HG03196 (cell line): ENCODE data around the gene ADPRM.

Experiments
- ATAC-seq: cut with Tn5 transposase; IDR thresholded peaks from one replicate; pipeline ENCODE4 v1.9.1; 2021; ENCODE audit not compliant: unreplicated experiment

ADPRM gene

DNA sequence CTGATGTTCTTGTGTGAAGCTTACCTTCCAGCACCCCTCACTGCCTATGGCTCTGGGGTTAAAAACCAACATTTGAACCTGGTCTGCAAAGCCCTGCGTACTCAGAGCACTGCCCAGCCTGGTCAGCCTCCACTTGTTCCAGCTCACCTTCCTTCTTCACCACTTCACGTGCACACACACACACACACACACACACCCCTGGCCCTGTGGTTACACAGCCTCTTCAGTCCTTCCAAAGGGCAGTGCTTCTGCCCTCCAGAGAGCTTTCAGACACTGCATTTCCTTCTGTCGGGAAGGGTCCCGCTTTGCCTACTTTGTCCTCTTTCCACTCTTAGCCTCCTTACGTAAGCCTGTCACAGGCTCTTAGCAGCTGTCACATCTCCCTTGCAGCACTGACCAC lies 42.0 kb downstream of the ADPRM start:
- ATAC-seq: no peak

- ATAC-seq: no peak
These were observed 44.2 kb downstream of the ADPRM start for GRCh38 chr17:10741416-10742135.

GRCh38 chr17:10742431-10742830 lies 45.0 kb downstream of the ADPRM start:
- ATAC-seq: no peak

DNA sequence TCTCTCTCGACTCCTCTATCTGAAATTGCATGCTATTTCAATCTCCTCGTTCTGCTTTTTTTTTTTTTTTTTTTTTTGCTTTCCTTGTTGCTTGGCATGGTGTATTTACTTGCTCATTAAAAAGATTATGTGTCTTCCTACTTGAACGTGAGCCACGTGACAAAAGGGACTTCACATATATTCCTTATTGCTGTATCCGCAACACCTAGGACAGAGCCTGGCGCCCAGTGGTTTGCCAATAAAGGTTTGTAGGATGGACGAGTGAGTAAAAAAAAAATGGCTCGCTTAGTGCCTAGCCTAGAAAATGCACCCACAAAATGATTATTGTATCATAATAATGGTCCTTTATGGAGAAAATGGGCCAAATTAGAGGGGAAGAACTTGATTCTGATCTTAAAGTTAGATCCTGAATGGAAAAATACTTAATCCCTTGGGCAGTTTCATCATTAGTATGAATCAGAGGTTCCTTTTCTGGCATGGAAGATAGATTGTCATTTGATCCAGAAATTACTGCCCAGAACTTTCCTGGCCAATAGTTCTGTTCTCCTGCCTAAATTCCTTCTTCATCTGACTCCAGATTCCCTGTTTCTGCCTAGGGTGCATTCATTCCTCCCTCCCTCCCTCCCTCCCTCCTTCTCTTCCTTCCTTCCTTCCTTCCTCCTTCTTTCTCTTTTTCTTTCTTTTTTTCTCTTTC lies 46.1 kb downstream of the ADPRM start:
- ATAC-seq: no peak

DNA sequence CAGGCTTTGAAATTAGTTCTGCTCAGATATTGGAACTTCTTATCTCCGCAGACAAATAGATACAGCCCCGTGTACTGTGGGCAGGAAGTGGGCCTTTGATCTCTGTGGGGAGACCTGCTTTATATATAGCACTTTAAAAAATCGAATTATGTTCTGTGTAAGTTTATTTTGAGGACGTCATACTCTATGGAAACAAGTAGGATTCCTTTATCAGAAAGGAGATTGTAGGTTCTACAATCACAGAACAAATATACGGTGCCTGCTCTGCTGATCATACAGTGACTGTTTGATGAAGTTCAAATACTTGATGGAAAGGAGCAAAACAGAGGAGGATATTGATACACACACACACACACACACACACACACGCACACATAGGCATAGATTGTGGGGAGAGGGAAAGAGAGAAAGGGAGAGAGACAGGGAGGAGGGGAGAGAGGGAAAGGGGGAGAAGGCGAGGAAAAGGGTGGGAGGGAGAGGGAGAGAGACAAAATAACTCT lies 47.2 kb downstream of the ADPRM start:
- ATAC-seq: no peak

DNA sequence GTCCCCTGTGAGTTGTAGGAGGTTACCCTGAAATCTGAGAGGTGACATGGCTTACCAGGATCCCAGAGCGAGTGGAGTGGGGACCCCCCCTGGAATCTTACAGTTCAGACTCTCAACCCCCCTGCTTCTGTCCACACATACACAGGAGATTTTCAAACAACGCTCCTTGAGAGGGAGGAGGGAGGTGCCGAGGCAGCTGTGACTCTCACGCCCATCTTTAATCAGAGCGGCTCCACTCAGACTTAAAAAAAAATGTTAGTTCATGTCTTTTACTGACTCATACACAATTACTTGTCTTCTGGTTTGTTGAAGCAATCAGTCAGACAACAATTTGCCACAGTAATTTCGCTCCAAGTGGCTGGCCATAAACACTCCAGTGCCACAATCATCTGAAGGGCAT lies 47.8 kb downstream of the ADPRM start:
- no peak for ATAC-seq

DNA sequence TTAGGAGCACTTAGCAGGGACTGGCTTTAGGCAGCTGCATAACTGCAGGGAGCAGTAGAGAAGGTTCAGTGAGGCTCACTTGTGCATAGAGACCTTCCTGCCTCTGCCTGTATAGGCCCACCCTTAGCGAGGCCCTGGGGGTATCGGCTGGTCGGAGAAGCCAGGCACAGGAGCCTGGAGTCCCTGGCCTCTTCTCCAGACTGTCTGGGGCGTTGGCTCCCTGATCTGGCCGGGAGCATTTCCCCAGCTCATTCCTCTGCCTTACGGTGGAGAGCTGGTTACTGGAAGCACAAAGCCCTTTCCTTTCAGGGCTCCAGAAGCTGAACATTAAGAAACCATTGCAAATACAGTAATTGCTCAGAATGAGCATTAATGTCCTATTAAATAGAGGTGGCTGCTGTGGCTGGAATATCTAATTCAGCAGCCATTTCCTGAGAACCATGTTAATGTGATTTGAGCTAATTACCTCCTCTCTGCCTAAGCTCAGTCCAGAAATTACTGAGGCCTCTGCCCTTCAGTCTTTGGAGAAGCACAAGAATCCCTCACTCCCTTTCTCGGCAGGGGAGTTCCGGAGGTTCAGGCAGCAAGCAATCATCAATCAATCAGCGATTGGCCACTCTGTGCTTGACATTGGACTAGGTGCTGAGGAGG lies 51.3 kb downstream of the ADPRM start:
- ATAC-seq: no peak

- no peak for ATAC-seq
These were observed 52.8 kb downstream of the ADPRM start for GRCh38 chr17:10750210-10750609.

DNA sequence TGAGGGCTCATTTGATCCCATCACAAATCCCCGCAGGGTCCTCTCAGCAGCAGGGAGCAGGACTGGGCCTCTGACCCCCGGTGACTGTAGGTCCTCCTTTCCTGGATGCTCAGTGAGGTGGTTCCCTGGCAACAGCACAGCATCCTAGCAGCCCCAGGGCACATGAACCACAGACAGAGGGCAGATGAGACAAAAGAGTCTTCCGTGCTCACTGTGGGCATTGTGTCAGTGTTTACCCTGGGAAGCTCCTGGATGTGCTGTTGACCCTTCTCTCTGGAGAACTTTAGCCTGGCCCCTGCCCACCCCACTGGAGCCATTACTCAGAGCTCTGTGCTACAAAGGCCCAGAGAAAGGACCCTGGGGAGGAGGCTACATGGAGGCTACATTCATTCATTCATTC lies 54.2 kb downstream of the ADPRM start:
- ATAC-seq: no peak

GRCh38 chr17:10752696-10753095 lies 55.3 kb downstream of the ADPRM start:
- no peak for ATAC-seq

DNA sequence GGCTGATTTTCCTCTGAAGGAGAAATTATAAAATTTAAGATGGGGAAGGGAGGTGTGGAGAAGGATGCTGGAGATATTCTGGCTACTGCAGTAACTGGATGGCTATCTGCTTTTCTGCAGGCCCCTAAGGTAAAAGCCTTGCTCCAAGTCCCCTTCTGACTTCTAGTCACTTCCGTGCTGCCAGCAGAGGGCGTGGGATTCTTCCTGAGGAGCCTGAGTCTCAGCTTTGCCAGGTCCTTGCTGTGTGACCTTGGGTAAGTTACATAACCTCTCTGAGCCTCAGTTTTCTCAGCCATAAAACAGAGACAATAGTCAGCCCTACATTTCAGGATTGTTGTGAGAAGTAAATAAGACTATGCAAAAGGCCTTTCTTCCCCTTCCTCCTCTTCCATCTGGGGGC lies 56.7 kb downstream of the ADPRM start:
- no peak for ATAC-seq

GRCh38 chr17:10754861-10755591 lies 57.6 kb downstream of the ADPRM start:
- ATAC-seq: no peak

GRCh38 chr17:10755592-10756127 lies 58.3 kb downstream of the ADPRM start:
- ATAC-seq: no peak

DNA sequence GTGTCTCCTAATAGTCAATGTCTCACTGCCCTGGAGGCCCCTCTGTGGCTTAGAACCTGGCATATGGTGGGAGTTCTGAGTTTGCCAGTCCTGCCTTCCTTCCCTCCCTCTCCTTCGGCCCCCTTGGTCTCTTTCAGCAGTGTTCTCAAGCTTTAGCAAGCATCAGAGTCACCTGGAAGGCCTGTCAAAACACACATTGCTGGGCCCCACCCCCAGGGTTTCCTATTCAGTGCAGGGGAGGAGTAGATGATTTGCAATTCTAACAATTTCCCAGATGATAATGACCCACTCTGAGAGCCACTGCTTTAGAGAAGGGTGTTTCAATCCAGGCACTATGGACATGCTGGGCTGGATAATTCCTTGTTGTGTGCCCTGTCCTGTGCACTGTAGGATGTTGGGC lies 58.8 kb downstream of the ADPRM start:
- no peak for ATAC-seq

GRCh38 chr17:10756619-10757018 lies 59.2 kb downstream of the ADPRM start:
- ATAC-seq: no peak

DNA sequence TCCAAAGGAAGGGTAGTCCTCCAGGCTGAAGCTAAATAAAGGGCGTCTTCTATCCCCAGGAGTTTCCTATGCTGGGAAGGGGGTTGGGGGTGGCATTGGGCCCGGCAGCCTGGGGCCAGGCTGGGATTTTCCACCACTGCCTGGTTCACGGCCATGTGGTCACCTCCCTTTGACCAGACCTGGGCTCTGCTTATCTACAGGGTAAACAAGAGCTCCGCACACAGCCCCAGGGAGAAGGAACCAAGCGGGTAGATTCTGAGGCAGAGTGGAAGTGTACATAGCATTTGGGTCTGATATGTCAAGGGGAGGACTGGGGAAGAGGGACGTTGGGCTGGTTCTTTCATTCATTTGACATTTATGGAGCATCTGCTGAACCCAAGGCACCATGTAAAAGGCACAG lies 59.7 kb downstream of the ADPRM start:
- no peak for ATAC-seq

GRCh38 chr17:10757647-10758046 lies 60.3 kb downstream of the ADPRM start:
- no peak for ATAC-seq

- ATAC-seq: no peak
These were observed 60.7 kb downstream of the ADPRM start for GRCh38 chr17:10758062-10758461.
